ENCODE data around the gene SKA1.
"Not testable (repeated sequence)": the region's sequence is repeated elsewhere in the genome, so short reads cannot be mapped to it uniquely, and the experiment has no call there.

GRCh38 chr18:50400438-50400837, 25.6 kb downstream of the SKA1 start:
- TF ChIP-seq CTCF, POLR2AphosphoS5, POLR2A (IDR thresholded peaks at IDR 0.05): not testable (repeated sequence)

Data from sigmoid colon (tissue), 4 donors.